Eye (tissue), 1 donor: ENCODE data around the gene EHMT1.
"Not testable (repeated sequence)": the region's sequence is repeated elsewhere in the genome, so short reads cannot be mapped to it uniquely, and the experiment has no call there.

Experiments used
- DNase-seq: peaks from one replicate; pipeline ENCODE4 v3.0.0-alpha.2; 2015

EHMT1 gene

DNA sequence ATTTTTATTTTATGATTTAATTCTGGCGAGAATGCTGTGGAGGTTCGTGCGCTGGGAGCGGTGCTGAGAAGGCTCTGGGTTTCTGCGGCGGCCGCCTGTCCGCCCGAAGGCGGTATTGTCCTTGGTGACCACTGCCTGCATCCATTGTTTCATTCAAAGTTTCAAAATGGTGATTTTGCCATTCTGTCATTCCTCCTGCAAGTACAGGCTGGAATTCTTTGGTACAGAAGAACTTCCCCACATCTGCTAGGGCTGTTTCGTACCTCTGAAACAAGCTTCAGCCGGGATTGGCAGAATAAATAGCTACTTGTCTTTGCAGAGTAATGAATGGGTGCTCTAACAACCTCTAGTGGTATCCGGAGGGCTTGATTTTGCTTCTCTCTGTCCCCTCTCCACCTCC lies 146.2 kb downstream of the EHMT1 start:
- peak; percentile 46 for DNase-seq

- DNase-seq: no peak
Observed at GRCh38 chr9:137765536-137765935, 146.7 kb downstream of the EHMT1 start.

- DNase-seq: no peak
Observed at GRCh38 chr9:137771580-137771979, 152.8 kb downstream of the EHMT1 start.

- DNase-seq: no peak
Observed at GRCh38 chr9:137772281-137772873, 153.6 kb downstream of the EHMT1 start.

DNA sequence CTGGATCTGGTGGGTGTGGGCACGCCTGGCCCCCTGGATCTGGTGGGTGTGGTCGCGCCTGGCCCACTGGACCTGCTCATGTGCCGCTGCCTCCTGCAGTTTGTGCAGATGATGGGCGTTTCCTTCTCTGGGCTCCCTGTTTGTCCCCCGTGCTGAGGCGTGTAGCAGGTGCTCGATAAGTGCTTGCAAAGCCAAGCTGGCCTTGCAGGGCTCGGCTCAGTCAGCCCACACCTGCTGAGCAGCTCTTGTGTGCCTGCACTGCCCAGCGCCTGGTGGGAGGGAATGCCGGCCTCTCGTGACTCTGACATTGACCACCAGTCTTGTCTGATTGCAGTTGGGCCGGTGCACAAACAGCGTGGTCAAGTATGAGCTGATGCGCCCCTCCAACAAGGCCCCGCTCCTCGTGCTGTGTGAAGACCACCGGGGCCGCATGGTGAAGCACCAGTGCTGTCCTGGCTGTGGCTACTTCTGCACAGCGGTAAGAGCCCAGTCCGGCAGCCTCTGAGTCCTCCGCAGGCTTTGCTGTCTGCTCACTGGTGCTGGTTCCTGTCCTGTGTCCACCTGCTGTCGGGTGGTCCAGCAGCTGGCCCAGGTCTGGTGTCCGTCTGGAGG lies 156.1 kb downstream of the EHMT1 start:
- DNase-seq: no peak

DNA sequence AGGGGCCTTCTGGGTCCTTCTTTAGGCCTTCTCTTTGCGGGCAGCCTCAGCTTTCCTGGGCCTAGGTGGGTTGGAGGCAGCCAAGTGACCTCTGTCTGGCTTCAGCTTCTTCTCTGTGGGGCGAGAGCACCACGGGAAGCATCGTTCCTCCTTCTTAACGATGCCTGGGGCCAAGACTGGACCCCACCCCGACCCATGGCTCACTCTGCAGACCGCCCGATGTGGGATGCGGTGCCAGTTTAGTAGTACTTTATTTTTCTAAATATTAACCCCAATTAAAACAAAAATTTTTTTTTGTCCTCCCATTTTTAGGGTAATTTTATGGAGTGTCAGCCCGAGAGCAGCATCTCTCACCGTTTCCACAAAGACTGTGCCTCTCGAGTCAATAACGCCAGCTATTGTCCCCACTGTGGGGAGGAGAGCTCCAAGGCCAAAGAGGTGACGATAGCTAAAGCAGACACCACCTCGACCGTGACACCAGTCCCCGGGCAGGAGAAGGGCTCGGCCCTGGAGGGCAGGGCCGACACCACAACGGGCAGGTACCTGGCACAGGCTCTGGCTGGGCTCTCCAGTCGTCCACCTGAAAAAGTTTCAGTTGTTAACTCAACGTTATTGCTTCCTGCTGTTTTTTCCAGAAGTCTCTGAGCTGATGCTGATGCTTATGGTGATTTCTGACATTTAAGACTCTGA lies 157.6 kb downstream of the EHMT1 start:
- no peak for DNase-seq

GRCh38 chr9:137777761-137778160 lies 159.0 kb downstream of the EHMT1 start:
- DNase-seq: no peak

DNA sequence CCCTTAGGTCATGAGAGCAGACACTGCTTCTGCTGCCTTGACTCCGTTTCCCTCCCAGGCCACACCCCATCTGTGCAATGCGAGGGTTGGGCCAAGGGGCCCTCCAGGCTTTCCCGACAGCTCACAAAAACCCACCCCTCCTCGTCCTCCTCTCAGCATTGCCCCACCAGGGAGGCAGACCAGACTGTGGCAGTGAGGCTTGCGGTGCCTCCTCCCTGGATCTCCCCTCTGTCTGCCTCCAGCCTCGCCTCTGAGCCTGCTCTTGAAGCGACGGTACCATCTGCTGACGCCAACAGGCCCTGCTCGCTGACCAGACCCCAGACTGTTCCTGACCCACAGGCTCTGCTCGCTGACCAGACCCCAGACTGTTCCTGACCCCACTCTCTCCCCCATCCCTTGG lies 159.5 kb downstream of the EHMT1 start:
- no peak for DNase-seq

DNA sequence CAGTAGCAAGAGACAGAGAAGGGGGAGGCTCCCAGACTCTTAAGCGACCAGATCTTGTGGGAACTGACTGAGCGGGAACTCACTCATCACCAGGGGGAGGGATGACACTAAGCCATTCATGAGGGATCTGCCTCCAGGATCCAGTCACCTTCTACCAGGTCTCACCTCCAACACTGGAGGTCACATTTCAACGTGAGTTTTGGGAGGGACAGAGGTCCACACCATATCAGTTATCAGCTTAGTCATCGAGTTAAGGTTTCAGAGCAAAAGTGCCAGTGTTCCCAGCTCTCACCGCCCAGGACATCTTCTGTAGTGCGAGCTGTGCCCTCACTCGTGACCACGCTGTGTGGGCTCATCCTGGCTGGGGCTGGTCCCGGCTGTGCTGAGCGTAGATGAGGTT lies 160.1 kb downstream of the EHMT1 start:
- no peak for DNase-seq

DNA sequence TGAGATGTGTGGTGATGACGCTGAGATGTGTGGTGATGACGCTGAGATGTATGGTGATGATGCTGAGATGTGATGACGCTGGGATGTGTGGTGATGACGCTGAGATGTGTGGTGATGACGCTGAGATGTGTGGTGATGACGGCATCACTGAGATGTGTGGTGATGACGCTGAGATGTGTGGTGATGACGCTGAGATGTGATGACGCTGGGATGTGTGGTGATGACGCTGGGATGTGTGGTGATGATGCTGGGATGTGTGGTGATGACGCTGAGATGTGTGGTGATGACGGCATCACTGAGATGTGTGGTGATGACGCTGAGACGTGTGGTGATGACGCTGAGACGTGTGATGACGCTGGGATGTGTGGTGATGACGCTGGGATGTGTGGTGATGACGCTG lies 161.2 kb downstream of the EHMT1 start:
- not testable (repeated sequence) for DNase-seq

GRCh38 chr9:137781906-137782585 lies 163.2 kb downstream of the EHMT1 start:
- no peak for DNase-seq

- no peak for DNase-seq
Observed at GRCh38 chr9:137783521-137783920, 164.7 kb downstream of the EHMT1 start.

- no peak for DNase-seq
Observed at GRCh38 chr9:137784046-137784445, 165.2 kb downstream of the EHMT1 start.

GRCh38 chr9:137784641-137785513 lies 166.1 kb downstream of the EHMT1 start:
- no peak for DNase-seq

DNA sequence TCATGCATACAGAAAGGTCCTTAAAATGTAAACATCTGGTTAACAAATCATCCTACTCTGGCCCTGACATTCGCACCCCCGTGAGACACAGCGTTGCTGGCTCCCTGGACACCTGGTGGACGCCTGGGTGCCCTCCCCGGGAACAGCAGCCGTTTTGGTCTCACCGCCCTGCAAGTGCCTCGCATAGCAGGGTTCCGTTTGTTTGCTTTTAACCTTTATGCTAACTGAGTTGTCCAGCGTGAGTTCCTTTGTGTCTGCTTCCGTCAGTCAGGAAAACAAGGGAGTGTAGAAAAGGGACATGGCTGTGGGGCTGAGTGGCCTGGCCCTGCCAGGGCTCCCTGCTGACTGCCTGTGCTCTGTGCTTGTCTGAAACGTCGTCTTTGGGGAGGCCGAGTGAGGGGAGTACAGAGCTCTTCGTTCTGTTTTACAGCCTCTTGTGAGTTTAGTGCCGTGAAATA lies 166.9 kb downstream of the EHMT1 start:
- peak; percentile 40 for DNase-seq

DNA sequence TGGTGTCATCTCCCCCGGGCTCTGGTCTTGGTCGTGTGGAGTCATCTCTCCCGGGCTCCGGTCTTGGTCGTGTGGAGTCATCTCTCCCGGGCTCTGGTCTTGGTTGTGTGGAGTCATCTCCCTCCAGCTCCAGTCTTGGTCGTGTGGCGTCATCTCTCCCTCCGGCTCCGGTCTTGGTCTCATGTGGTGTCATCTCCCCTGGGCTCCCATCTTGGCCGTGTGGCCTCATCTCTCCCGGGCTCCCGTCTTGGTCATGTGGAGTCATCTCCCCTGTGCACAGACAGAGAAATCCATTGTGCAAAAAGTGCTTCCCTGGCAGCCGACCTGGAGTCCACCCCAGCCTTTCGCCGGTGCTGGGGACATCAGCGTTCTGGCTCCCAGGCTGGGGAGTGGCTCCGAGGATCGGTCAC lies 167.7 kb downstream of the EHMT1 start:
- DNase-seq: no peak

GRCh38 chr9:137787381-137787780 lies 168.6 kb downstream of the EHMT1 start:
- no peak for DNase-seq

DNA sequence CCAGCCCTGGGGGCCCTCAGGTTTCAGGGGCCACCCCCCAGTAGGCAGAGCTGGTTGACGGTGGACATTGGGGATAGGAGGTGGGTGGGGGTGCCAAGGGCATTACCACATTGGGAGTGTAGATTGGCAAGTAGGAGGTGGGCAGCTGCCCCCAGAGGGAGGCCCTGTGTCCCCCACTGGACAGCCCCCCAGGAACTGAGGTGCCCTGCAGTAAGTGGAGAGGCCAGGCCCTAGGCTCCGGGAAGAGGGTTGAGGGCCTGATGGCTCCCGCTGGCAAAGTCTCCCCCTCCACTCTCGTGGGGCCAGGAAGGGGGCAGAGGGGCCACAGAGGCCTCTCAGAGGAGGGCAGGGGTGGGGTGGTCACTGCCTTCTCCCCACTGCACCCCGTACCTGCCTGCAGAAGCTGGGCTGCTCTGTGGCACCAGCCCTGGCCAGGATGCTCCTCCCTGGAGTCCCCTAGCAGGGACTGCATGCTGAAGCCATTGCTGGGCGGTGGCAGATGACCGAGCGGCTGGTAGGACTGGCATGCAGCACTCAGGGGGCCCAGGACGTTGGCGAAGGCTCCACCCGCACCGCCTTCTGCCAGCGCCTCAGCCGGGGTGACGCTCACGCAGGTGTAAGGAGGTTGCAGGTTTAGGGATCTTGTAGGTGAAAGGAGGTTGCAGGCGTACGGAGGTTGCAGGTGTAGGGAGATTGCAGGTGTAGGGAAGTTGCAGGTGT lies 169.1 kb downstream of the EHMT1 start:
- DNase-seq: no peak

DNA sequence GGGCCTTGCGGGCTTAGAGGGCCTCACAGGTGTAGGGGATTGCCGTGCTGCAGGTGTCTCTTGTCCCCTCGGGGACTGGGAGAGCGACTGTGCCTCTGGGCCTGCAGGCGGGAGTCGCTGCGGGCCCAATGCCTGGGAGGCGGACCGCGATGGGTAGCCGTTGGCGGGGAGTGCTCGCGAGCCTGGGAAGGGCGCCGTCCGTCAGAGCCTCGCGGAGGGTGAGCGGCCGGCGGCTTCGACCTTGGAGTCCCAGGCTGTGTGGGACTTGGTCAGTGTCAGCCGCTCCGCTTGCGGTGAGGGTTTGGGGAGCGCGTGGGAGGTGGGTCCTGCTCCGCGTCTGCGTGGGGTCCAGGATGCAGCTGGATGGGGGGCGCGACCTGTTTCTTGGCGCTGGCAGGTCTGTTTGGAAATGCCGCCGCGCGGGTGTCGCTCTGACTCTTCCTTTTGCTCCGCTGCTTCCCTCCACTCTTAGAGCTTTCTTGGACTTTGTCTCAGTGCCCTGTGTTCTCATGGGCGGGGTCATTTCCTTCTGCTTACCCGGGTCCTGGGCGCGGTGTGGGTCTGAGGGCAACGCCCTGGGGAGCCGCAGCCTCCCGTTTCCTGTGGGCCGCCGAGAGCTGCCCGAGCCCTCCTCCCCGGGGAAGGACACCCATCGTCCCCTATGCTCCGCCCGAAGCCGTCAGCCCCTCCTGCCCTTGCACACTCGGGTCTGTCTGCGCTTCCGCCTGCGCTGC lies 169.9 kb downstream of the EHMT1 start:
- no peak for DNase-seq

DNA sequence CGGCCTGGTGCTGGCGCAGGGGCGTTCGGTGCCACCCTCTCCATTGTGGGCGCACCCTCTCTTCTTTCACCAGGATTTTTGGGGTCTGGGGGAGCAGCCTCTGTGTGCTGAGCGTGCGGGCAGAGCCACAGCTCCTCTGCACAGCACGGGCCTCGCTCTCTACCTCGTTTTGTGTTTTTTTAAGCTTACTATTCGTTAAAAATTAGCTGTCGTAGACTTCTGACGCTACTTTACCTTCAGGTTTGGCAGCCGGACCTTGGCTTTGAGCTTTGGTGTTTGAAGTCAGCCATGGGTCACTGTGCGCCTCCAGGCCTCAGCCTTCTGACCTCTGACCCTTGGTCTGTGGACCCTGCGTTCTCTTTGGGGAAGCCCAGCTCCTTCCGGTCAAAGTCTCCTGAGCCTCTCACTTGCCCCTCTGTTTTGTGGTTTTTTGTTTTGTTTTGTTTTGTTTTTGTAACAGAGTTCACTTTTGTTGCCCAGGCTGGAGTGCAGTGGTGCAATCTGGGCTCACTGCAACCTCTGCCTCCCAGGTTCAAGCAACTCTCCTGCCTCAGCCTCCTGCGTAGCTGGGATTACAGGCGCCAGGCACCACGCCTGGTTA lies 170.6 kb downstream of the EHMT1 start:
- no peak for DNase-seq

DNA sequence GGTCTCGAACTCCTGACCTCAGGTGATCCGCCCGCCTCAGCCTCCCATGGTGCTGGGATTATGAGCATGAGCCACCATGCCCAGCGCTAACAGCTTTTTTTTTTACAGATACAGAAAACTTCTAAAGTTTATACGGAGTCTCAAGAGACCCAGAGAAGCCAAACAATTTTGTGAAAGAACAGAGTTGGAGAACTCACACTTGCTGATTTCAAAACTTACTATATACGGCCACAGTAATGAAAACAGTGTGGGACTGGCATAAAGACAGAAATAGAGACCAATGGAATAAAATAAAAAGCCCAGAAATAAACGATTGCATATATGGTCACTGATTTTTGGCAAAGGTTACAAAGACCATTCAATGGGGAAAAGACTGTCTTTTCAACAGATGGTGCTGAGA lies 173.1 kb downstream of the EHMT1 start:
- no peak for DNase-seq
